GM12874 (cell line): ENCODE data around the gene NET1.

Source experiments
- TF ChIP-seq, protein P1 (sequence below): IDR thresholded peaks from 2 replicates; pipeline ENCODE4 v1.5.1; 2011; ENCODE audit warnings: low read depth, mild to moderate bottlenecking, control low read depth, low read length, moderate library complexity; ENCODE audit not compliant: insufficient read depth

NET1 gene

DNA sequence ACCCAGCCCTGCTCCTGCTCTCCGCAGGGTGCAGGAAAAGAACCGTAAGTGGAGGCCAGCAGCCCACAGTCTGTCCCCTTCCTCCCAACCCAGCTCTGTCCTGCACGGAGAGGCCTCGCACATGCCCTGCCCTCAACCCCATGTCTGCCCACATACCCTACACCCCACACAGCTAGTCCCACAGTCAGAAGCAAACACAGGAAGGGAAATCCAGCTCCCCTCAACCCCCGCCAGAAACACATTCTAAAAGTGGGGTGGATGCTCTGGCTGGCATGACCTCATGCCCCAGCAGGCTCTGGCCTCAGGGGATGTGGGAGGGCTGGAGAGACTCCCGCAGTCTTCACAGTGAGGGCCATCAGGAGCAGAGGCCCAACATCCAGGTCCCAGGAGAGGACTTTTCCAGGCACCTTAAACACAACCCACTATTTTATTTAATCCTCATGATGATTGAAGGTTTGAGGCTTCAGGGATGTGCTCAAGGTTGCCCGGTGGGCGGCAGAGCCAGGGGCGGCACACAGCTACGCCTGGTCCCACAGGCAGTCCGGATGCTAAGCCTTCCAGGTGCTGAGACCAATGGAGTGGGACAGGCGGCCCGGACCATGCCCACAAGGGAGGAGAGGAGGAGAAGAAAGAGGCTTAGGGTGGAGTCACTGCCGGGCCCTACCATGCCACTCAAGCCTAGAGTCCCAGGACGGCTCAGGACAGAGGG is 57.1 kb downstream of the NET1 start:
- TF ChIP-seq, protein P1, sequence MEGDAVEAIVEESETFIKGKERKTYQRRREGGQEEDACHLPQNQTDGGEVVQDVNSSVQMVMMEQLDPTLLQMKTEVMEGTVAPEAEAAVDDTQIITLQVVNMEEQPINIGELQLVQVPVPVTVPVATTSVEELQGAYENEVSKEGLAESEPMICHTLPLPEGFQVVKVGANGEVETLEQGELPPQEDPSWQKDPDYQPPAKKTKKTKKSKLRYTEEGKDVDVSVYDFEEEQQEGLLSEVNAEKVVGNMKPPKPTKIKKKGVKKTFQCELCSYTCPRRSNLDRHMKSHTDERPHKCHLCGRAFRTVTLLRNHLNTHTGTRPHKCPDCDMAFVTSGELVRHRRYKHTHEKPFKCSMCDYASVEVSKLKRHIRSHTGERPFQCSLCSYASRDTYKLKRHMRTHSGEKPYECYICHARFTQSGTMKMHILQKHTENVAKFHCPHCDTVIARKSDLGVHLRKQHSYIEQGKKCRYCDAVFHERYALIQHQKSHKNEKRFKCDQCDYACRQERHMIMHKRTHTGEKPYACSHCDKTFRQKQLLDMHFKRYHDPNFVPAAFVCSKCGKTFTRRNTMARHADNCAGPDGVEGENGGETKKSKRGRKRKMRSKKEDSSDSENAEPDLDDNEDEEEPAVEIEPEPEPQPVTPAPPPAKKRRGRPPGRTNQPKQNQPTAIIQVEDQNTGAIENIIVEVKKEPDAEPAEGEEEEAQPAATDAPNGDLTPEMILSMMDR, result no peak

DNA sequence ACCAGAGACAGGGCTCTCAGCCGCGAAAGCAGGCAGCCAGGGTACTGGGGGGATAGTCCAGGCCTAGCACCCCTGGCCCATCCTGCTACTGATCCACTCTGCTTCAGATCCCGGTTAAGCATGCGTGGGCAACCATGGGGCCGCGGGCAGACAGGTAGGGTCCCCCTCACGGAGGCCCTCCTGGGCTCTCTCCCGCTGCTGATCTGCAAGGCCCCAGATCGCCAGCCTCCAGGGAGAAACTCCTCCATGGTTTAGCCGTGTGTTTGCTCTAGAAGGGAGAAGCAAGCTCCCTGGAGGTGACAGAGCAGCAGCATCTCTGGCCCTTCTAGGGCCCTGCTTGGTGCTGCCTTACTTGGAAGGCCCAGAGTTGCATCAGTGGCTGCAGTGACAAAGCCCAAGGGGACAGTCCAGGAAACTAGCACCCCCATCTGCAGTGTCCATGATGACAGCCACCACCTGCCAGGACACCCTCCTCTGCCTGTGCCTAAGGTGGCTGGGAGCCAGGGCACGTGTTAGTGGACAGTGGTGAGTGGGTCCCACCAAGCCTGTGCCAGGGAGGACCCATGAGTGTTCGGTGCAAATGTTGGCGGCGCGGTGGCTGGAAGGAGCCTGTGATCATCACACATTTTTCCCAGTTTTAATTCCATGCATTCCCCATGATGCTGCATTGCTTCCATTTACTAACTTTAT is 57.9 kb downstream of the NET1 start:
- TF ChIP-seq, protein P1, result no peak

DNA sequence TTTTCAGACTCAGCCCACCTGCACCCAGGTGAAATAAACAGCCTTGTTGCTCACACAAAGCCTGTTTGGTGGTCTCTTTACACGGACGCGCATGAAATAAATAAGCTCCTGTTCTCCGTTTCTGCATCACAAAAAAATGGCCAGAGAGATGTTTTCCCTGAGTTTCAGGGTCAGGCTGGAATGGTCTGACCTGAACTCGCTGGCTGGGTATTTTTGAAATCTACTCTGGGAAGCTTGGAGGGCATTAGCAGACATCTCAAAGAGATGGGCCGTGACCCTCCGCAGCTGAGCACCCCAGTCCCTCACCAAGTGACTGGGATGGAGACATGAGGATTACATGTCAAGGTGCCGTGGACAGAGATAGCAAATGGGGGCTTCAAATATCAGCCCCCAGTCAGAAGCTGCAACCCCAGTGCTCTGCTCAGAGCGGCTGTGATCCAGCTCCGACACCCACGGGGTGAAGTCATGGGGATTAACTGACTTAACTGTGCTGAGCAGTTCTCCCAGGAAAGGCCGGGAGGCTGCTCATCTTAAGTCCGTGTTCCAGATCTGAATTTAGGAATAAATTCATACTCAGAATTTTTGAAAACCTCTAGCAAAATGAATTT is 64.7 kb downstream of the NET1 start:
- TF ChIP-seq, protein P1, result no peak

DNA sequence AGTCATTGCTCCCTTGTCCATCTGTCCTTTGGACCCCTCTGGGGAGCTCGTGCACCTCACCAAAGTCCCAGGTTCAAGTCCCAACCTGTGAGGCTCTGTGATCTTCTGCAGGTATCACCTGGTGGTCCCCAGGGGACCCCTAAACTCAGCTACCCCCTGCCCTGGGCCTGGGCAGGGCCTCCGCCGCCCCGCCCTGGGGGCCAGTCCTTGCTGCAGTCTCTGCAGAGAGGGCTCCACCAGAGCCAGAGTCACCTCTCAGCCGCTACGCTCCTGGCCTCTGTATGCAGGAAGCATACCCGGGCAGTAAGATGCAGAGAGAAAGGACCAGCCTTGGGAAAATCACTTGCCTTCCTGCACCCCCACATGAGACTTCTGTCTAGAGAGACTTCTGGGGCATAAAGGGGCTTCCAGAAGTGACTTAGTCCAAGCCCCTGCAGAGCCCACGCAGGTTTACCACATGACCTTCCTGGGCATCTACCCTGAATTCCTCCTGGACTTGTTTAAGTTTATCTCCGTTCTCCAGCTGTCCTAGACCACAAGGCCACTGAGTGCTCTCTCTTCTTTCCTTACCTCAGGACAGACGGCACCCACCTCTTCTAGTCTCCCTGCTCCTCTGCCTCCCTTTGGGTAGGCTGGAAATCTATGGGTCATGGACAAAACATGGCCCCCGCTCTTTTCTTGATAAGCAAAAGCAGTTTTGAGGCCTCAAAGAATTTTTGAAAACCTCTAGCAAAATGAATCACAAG is 65.8 kb downstream of the NET1 start:
- TF ChIP-seq, protein P1, result no peak

DNA sequence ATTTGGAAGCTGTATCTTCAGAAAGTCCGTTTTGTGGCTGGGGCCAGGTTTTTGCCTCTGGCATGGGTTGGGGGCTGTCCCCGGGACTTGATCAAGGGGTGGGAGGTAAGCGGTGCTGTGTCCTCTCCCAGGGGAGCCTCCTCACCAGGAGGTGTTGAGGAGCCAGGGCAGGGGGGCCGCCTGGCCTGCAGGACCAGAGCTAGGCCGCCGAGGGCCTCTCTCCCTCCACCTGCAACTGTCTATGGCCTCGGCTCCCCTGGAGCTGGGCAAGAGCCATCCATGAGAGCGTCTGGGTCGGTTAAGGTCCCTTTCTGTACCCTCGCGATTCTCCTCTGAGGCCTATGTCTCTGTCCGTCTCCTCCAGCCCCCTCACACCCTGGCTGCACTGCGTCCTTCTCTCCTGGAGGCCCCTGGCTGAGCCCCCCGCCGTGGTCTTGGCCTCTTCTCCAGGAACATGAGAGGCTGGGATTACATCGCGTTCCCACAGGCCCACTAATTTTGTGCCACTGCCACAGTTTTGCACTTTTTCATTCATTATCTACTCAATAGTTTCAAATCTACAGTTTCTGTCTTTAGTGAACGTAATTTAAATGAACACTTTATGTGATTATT is 66.4 kb downstream of the NET1 start:
- TF ChIP-seq, protein P1, result no peak

DNA sequence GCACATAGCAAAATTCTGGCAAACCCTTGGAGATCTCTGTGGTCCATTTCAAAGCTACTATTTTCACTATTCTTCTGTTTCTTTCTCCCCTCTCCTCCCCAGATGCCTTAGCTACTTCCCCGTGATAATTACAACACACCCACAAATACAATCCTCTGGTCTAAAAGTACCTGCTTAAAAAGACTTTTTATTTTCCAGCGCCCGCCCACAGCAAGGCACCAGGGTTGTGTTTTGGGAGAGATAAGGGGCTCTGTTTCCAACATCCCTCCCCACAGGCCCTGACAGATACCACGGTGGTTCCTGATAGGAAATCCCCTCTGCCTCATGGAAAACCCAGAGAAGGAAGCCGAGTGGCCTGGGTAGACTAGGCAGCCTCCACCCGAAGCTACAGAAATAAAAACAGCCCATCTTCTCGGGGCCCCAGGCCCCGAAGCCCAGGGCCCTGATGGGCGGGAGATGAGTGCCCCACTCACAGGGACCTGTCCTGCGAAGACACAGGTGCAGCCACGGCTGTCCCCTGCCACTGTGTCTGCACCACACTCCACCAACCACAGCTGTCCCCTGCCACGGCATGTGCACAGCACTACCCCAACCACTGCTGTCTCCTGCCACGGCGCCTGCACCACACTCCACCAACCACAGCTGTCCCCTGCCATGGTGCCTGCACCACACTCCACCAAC is 67.3 kb downstream of the NET1 start:
- TF ChIP-seq, protein P1, result no peak
